ENCODE measurements around the gene IRF5.
"Not testable (repeated sequence)": the region's sequence is repeated elsewhere in the genome, so short reads cannot be mapped to it uniquely, and the experiment has no call there.

IRF5 gene

GRCh38 chr7:128906766-128907559 is 30.8 kb upstream of the IRF5 start:
- no peak for DNase-seq

- DNase-seq: no peak
Measured at GRCh38 chr7:128908750-128909624, 28.7 kb upstream of the IRF5 start.

GRCh38 chr7:128909625-128910568 is 27.8 kb upstream of the IRF5 start:
- DNase-seq: no peak

GRCh38 chr7:128910569-128910945 is 27.2 kb upstream of the IRF5 start, which contains the start of gene KCP:
KCP (minus strand) TSS chr7:128910709; CDS start chr7:128910676, 33 bp downstream.
- no peak for DNase-seq

GRCh38 chr7:128911423-128912031 is 26.2 kb upstream of the IRF5 start:
- no peak for DNase-seq

- no peak for DNase-seq
Measured at GRCh38 chr7:128912281-128912680, 25.4 kb upstream of the IRF5 start.

- not testable (repeated sequence) for DNase-seq
Measured at GRCh38 chr7:128912709-128913495, 24.8 kb upstream of the IRF5 start.

- DNase-seq: no peak
Measured at GRCh38 chr7:128913870-128914565, 23.7 kb upstream of the IRF5 start.

- no peak for DNase-seq
Measured at GRCh38 chr7:128914566-128915151, 23.1 kb upstream of the IRF5 start.

GRCh38 chr7:128915271-128915819 is 22.4 kb upstream of the IRF5 start:
- DNase-seq: no peak

GRCh38 chr7:128915841-128916642 is 21.7 kb upstream of the IRF5 start:
- DNase-seq: no peak

GRCh38 chr7:128916643-128916915 is 21.1 kb upstream of the IRF5 start:
- DNase-seq: no peak

- DNase-seq: no peak
Measured at GRCh38 chr7:128917122-128917521, 20.6 kb upstream of the IRF5 start.

- no peak for DNase-seq
Measured at GRCh38 chr7:128918016-128918665, 19.6 kb upstream of the IRF5 start.

- no peak for DNase-seq
Measured at GRCh38 chr7:128919241-128919640, 18.5 kb upstream of the IRF5 start.

- DNase-seq: no peak
Measured at GRCh38 chr7:128919881-128920799, 17.6 kb upstream of the IRF5 start.

- no peak for DNase-seq
Measured at GRCh38 chr7:128920913-128921582, 16.7 kb upstream of the IRF5 start.

Data from activated CD4-positive, alpha-beta T cell treated with anti-CD3 and anti-CD28 coated beads, Interleukin-2, amount 50 U/mL, for 1 hour (primary cell).